GM12892 (cell line): ENCODE results near the gene PGRMC2.

ENCODE experiments used
- DNase-seq: peaks from one replicate; pipeline ENCODE4 v3.0.0; 2011; ENCODE audit not compliant: insufficient read length
- FAIRE-seq: peaks from 2 replicates; lab custom pipeline; 2011; peaks lifted over from hg19 to GRCh38; lab: Jason Lieb, UNC
- POLR2A ChIP-seq: IDR thresholded peaks from 2 replicates; pipeline ENCODE4 v1.6.1; 2011; ENCODE audit warnings: low read depth, low read length, control low read depth
- POLR2AphosphoS5 ChIP-seq: IDR thresholded peaks from 2 replicates; pipeline ENCODE4 v1.6.1; 2011; ENCODE audit warnings: low read depth, low read length, control low read depth
- TAF1 ChIP-seq: IDR thresholded peaks from 2 replicates; pipeline ENCODE4 v1.6.1; 2011; ENCODE audit warnings: low read depth, mild to moderate bottlenecking, control low read depth, low read length, borderline replicate concordance

Gene PGRMC2

DNA sequence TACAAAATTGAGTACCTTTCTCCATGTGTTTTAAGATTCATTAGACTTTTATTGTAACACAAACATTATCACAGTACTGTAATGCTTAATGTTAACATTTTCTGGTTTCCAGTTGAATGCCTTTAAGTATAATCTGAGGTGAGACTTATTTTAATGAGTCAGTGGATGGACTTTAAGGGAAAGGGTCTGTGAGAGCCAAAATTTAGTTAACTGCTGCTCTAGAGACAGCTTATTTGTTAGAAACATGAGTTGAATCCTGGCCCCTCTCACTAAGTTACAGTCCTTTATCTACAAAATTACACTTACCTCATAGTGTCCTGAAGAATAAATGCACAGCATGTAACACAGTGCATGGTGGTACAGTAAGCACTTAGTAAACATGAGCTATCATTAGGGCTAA, 66.0 kb downstream of the PGRMC2 start:
- no peak for TF ChIP-seq POLR2A
- TF ChIP-seq TAF1: no peak
- TF ChIP-seq POLR2AphosphoS5: no peak
- FAIRE-seq: no peak
- no peak for DNase-seq

DNA sequence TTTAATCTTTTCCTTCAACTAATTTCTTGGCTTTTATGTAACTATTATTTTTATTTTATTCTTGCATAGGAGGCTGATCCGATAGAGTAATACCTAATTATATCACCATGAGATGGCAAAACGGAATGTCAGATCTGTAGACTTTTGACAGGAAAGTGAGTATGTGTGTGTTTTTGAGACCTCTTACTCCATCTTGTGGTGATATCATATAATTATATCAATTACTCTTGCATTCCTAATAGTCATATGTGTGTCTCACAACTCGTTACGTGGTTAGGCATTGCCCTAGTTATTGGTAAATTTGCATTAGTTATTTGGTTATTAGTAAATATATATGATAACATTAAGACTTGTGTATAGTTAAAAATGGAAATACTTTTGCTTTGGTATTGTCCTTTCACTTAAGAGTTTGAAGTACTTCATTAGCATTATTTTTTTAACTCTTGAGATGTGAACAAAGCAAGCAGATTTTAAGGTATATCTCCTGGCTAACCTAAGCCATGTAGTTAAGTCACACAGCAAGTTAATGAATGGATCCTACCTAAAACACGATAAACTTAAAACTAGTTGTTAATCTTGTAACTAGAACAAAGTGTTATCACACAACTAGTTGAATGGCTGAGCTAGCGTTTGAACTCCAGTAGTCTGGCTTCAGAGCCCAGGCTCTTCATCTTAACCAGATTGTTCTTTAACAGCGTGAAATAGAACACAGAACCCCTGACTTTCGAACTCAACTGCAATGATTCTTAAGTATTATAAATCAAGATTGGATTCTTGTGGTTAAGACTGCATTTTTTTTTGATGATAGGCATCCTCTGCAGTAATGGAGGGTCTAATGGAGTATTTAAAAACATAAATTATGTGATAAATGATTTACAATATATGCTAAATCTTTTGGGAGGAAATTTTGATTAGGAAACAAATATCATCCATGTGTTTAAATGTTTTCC, 67.1 kb downstream of the PGRMC2 start:
- DNase-seq: no peak
- TF ChIP-seq POLR2A (no peak), POLR2AphosphoS5 (no peak), TAF1 (no peak)
- FAIRE-seq: no peak
